ENCODE data around the gene DNAJC21. TPM values are rescaled to one million over a fixed set of nuclear protein-coding genes. Genes with fewer than 3 reads are reported as not detected.

Gene DNAJC21
- total and polyA plus RNA-seq, 9 of the 15 experiments (the other 6 are each of a cell fraction or from before 2014, with no cell fraction given), result 26.6 to 105 (median 70.7) TPM

- TF ChIP-seq PBX2 (CRISPR knock-in tag; IDR thresholded peaks at IDR 0.05; ENCODE audit: low read depth) (no peak), PBX2 (tag; conservative IDR thresholded peaks at IDR 0.05; ENCODE audit: low read depth) (0 out of 2 replicates have a peak, but pooled peaks have one; percentile 47), ELF1 (tag; IDR thresholded peaks at IDR 0.05) (0 out of 2 replicates have a peak, but pooled peaks have one; percentile 28), NR2C2 (CRISPR knock-in tag; IDR thresholded peaks at IDR 0.05) (no peak), NR2C2 (tag; IDR thresholded peaks at IDR 0.05) (peak; percentile 66; the same call in 1 of the 2 replicates), SRF (CRISPR knock-in tag; IDR thresholded peaks at IDR 0.05) (peak in 1 of 2 experiments; percentile 66; a peak in 1 of 4 replicates), ERF (CRISPR knock-in tag; IDR thresholded peaks at IDR 0.05) (no peak), CREB1 (IDR thresholded peaks at IDR 0.05) (peak; percentile 42; the same call in 1 of the 2 replicates), CREB1 (CRISPR knock-in tag; IDR thresholded peaks at IDR 0.05) (no peak), POU5F1 (IDR thresholded peaks at IDR 0.05; ENCODE audit: borderline replicate concordance, low read depth, low read length, partially characterized antibody) (no peak), ZFP91 (CRISPR knock-in tag; IDR thresholded peaks at IDR 0.05) (no peak), POLR2AphosphoS5 (IDR thresholded peaks at IDR 0.05; ENCODE audit: control insufficient read depth, insufficient read depth, low read depth, low read length) (0 out of 2 replicates have a peak, but pooled peaks have one; percentile 12), OTX1 (CRISPR knock-in tag; IDR thresholded peaks at IDR 0.05) (no peak), MYC (IDR thresholded peaks at IDR 0.05; ENCODE audit: low read depth, low read length) (peak; percentile 47), MYC (CRISPR knock-in tag; IDR thresholded peaks at IDR 0.05; ENCODE audit: borderline replicate concordance, low read depth) (no peak), KAT7 (CRISPR knock-in tag; IDR thresholded peaks at IDR 0.05; ENCODE audit: borderline replicate concordance) (no peak), SP1 (CRISPR knock-in tag; IDR thresholded peaks at IDR 0.05) (peak; percentile 76; the same call in 1 of the 2 replicates), VEZF1 (CRISPR knock-in tag; IDR thresholded peaks at IDR 0.05) (peak; percentile 91)
Observed at GRCh38 chr5:34929134-34929719, at the start of gene DNAJC21 (continued).
